IPS-11a (cell line): ENCODE results near the gene RFX6.

Experiments used
- H3K4me3 ChIP-seq: one replicate; pipeline ENCODE4 v1.5.1; 2013; ENCODE audit warnings: low read depth, low read length, control low read depth

The RFX6 gene

DNA sequence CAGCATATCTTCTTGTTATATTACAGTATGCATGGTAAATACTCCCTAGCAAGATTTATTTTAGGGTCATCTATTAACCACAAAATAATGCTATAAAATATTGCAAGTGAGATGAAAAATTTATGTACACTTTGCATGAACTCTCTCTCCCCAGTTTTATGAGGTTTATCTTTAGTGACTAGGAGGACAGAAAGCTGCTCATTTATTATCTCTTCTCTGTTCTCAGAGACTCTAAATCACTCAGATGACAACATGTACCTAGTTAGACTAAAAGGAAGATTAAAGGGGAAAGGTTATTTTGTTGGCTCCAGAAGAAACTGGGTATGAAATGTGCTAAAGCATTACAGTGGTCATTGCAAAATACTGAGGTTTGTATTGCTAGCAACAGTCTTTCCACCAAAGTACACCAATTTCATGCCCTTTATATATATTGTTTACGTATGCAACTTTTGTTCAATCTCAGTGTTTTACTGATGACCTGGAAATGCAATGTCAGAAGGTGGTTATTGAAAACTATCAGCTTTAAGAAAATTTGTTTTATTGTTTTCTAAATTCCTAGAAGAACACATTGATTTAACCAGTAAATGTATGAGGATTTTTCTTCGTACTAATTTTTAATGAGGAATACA lies 11.8 kb downstream of the RFX6 start:
- H3K4me3 ChIP-seq: no peak overlapping the region

- H3K4me3 ChIP-seq: no peak overlapping the region
Measured at GRCh38 chr6:116894669-116895068, 17.6 kb downstream of the RFX6 start.

- H3K4me3 ChIP-seq: no peak overlapping the region
Measured at GRCh38 chr6:116895935-116896334, 18.9 kb downstream of the RFX6 start.

DNA sequence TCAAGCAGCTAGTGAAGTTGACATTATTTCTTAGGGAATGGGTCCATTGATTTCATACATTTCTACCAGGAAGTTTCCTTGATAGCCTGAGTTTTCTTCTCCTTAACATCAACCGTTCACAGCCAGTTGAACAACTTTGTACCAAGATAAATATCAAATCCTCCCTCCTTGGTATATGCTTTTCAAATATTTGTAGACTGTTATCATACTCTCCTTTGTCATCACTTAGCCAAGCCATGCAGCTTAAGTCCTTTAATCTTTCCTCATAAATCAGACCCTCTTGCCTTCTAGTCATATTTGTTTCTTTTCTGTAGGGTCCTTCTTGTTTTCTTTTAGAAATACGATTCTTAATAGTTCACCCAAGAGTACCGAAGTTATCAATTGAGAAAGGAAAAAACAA lies 25.6 kb downstream of the RFX6 start:
- H3K4me3 ChIP-seq: no peak overlapping the region

DNA sequence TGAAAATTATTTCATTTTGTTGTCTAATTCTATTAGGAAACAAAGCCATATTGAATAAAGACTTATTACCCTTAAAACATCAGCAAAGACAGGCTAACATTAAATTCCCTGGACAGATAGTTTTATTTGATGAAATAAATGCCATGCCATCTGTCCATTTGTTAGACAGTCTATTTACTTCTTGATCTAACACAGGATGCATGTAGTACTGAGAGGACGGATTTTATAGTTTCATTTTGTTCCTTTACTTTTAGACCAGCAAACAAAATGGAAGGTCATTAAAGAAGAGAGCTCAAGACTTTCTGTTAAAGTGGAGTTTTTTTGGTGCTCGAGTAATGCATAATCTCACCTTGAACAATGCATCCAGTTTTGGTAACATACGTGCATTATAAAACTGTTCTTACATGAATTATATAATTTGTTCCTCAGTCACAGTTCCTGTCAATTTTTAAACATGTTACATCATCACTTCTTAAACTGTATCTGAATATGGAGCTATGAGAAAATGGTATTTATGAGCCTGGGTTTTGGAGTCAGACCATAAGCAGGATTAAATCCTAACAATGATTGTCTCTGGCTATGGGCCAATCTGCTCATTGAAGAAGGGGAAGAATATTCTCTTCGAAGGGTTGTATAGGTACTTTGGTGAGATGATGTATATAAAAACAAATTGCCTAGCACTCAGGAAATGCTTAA lies 46.0 kb downstream of the RFX6 start:
- no peak overlapping the region for H3K4me3 ChIP-seq

GRCh38 chr6:116924245-116924644 lies 47.2 kb downstream of the RFX6 start:
- no peak overlapping the region for H3K4me3 ChIP-seq

- no peak overlapping the region for H3K4me3 ChIP-seq
Measured at GRCh38 chr6:116925088-116925794, 48.2 kb downstream of the RFX6 start.

DNA sequence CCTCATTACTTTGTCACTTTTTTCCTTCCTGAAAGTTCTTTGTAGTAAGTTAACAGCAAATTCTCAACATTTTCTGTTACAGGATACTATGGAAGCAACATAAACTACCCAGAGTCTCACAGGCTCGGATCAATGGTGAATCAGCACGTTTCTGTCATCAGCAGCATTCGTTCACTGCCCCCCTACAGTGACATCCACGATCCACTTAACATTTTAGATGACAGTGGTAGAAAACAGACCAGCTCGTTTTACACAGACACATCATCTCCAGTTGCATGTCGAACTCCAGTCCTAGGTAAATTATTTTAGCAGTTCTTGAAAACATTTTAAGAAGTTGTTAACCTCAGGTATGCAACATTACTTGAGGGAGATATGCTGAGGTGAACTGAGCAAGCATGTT lies 51.6 kb downstream of the RFX6 start:
- no peak overlapping the region for H3K4me3 ChIP-seq

GRCh38 chr6:116929825-116930224 lies 52.8 kb downstream of the RFX6 start:
- no peak overlapping the region for H3K4me3 ChIP-seq

DNA sequence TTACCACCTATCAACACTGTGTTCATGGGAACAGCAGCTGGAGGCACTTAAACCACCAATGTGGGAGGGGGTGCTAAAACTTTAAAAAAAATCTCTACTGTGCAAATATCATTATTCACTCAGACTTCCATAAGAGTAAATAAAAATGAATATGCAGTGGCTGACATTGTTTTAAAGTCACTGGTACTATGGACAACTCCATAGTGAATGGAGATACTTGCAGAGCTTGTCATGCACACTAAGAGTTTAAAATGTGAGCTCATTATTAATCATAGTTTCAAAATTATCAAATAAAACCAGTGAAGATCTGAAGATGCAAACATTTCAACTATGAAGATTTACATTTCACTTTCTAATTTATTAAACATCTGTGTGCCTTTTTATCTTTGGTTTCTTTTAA lies 54.4 kb downstream of the RFX6 start:
- no peak overlapping the region for H3K4me3 ChIP-seq

DNA sequence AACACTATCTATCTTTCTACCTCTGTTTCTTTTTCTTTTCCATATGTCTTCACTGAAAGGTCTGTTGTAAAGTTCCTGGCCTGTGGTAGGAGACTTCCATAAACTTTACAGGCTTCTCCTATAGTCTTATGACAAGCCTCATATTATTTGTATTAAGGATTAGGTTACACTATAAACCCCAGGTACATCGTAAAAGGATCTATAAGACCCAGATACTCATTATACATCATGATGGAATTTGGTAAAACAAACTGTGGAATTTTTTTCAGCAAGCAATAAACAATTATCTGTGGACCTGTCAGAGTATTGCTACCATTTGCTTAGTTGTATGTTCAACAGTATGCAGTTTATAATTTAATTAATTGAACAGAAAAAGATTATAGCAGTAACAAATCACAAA lies 55.5 kb downstream of the RFX6 start:
- no peak overlapping the region for H3K4me3 ChIP-seq

DNA sequence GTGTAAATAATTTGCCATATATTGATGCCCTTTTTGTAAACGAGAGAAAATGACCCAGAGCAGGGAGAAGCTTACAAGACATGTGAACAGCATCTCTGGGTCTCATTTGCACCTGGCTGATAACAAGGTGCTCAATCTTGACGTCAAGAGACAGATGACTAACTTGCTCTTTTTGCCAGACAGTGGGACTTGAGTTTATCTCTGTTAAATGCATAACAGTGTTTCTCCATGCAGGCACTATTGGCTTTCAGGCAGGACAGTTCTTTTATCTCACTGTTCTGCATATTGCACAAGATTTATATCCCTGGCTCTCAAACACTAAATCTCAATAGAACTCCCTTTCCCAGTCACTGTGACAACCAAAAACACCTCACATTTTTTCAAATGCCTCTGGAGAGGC lies 56.4 kb downstream of the RFX6 start:
- H3K4me3 ChIP-seq: no peak overlapping the region

DNA sequence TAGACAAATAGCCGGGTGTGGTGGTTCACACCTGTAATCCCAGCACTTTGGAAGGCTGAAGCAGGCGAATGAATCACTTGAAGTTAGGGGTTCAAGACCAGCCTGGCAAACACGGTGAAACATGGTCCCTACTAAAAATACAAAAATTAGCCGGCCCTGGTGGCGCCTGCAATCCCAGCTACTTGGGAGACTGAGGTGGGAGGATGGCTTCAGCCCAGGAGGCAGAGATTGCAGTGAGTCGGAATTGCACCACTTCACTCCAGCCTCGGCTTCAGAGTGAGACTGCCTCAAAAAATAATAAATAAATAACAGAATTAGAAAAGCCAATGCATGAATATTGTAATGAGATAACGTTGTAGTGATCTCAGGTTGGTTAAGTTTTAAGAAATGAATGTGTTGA lies 61.3 kb downstream of the RFX6 start:
- H3K4me3 ChIP-seq: no peak overlapping the region

DNA sequence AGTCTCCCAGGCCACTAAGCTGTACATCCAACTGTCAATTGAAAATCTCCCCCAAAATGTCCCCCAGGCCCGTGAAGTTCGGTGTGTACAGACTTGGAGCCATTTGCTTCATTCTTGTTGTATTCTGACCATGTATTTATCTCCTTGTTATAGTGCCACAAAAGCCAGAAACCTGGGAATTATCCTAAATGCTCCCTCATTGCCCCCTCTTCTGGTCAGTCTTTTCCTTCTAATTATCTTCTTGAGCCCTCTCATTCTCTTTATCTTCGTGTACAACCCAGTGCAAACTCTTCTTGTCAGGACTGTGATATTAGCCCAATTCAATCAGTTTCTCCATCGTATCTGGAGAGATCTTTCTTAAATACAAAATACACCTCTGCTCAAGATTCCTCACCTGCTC lies 64.7 kb downstream of the RFX6 start:
- H3K4me3 ChIP-seq: no peak overlapping the region

DNA sequence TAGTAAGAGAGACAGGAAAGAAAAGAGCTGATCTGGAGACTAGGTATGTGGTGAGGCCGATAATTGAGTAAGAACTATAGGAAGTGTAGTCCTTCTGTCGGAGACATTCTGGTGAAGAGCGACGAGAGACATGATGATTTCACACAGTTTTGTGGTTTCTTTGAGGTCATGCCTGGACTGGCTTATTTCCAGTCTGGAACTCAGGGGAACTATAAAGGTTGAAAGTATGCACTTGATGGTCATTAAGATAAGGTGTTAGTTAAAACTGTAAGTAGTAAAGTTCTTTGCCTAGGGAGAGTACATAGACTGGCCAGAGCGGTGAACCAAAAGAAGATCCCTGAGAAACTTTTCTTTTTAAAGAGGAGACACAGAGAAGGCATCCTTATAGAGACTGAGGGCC lies 68.8 kb downstream of the RFX6 start:
- H3K4me3 ChIP-seq: no peak overlapping the region

DNA sequence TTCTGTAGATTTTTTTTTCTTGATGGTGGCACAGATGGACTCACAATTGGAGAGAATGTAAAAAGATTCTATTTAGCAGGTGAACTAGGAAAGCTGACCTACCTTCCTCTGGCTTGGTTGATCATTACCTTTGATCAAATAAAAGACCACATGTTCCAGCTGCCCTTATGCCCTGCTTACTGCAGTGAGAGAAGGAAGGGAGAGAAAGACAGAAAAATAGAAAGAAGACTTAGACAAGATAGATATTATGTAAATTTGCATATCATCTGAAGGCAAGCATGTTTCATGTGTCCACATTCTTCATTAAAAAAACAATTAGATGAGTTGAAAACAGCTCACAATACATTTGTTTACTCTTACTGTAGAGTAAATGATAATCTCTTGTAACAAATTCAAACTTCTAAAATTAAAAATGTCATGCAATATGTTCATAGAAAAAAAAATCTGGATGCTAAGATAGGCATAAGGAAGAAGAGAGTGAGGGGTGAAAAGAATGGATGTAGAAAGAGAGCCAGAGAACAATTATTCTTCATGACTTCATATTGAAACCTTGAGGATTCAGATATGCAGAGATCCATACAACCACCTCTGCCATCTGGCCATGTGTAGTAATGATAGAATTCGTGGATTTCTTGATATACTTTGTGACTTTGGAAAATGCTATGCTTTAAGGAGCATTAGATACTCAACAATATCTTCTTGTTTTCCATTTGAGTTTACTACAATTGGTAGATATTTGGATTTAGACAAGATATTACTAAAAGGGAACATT lies 71.7 kb downstream of the RFX6 start:
- no peak overlapping the region for H3K4me3 ChIP-seq

GRCh38 chr6:116949964-116950363 lies 72.9 kb downstream of the RFX6 start:
- H3K4me3 ChIP-seq: no peak overlapping the region

- H3K4me3 ChIP-seq: no peak overlapping the region
Measured at GRCh38 chr6:116954335-116954734, 77.3 kb downstream of the RFX6 start.

DNA sequence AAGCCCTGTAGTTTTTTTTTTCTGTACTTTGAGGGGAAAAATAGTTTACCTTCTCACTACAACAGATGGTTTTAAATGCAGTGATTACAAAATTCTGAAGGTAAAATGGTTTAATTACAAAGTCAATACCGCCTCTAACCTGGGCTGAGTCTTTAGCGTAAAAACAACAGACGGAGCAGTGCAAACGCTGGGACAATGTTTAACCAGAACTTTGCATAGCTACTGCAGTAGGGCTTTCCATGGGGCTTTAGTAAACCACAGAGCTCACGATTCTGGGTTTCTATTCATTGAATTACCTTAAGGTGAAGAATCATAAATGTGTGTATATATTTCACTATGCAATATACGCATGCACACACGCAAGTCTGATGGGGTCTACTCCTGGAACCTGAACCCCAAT lies 77.9 kb downstream of the RFX6 start:
- no peak overlapping the region for H3K4me3 ChIP-seq

DNA sequence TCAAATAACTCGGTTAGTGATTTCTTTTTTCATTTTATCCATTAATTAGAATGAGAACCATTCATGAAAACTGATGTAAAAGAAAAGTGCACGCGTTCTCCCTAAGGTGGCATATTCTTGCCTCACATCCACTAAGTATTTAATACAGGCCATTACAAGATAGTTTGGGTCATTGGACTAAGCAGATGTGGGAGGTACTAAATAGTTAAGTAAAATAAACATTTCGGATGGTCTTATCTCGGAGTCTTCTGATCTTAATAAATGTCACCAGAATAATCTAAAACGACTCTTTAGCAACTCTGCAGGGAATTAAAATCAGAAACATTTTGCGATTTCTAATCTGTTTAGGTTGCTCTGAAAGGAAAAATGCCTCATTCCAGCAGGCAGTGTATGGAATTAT lies 78.7 kb downstream of the RFX6 start:
- H3K4me3 ChIP-seq: no peak overlapping the region

GRCh38 chr6:116963972-116964371 lies 86.9 kb downstream of the RFX6 start:
- no peak overlapping the region for H3K4me3 ChIP-seq
